ENCODE measurements around the gene SIL1.

GRCh38 chr5:139167533-139167932 lies 30.6 kb downstream of the SIL1 start:
- no peak for TF ChIP-seq CTCF (IDR thresholded peaks at IDR 0.05)
- TF ChIP-seq POLR2A (IDR thresholded peaks at IDR 0.05) = no peak
- TF ChIP-seq POLR2AphosphoS5 (IDR thresholded peaks at IDR 0.05; ENCODE audit: insufficient read depth in 1 of 2, low read depth in 1 of 2) = no peak

All from vagina (tissue), 2 donors.